Fibroblast of upper back skin (primary cell): ENCODE data around the gene FAM3A.

Experiments
- DNase-seq: peaks from one replicate; pipeline ENCODE4 v3.0.0-alpha.2; 2013

FAM3A gene

GRCh38 chrX:154477891-154478477, 38.0 kb downstream of the FAM3A start:
- no peak for DNase-seq

DNA sequence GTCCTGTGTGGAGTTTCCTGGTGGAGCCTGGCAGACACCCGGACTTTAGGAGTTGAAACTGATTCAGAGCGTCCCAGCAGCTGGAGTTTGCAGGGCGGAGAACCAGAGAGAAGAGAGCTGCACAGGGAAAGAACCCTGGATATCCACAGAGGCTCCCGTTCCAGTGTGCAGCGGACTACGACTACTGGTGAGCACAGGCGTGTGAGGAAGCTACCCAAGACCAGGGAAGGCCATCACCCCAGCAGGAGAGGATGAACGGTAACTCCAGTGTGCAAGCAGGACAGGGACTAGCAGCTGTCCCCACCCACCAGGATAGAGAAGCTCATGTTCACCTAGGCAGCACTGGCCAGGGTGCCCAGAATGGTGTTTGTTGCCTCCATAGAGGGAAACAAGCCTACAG, 39.2 kb downstream of the FAM3A start:
- no peak for DNase-seq

DNA sequence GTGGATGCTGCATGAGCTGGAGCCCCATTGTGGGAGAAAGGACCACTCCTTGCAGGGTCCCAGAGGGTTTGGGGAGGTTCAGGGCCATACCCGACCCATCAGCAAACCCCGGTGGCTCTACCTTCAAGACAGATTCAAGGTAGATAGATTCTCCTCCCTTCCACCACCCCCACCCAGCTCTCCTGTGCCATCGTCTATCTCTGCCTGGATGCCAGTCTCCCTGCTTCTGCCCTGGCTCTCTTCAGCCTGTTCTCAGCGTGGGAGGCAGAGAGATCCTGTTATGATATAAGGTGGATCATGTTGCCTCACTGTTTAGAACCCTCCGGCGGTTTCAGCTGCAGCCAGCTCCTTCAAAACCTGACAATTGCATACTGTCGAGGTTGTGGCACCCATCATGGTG, 42.3 kb downstream of the FAM3A start:
- no peak for DNase-seq

- DNase-seq = no peak
Measured at GRCh38 chrX:154472685-154473632, 43.1 kb downstream of the FAM3A start.

DNA sequence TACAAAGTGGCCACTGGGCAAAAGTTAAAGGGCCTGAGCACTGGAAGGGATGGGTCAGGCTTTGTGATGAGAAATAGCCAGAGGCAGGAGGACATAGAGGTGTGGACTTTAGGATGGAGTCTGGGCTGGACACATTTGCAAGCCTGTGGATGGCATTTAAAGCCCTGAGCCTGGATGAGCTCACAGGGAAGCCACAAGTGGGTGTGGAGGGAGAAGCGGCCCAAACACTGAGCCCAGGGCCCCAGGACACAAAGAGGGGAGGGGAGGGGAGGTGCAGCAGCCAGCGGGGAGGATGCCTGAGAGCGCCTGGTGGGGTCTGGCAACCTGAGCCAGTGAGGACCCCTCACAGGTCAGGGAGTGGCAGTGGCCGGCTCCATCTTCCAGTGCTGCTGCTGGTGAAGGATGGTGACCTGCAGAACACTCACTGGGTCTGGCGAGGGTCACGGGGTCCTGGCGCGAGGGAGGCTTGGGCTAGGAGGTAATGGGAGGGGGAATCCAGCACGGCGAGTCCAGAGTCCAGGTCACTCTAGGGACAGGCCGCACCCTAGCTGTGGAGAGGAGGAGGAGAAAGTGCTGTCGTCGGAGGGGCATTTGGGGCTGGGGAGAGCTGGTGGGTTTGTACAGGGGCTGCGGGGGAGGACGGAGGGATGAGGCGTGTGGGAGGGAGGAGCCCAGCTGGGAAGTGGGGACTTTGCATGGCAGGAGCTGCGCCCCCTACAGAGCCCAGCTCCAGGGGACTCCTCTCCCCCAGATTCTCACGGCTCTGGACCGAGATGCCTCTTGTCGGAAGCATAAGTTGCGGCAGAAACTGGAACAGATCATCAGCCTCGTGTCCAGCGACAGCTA, 44.0 kb downstream of the FAM3A start:
- no peak for DNase-seq

DNA sequence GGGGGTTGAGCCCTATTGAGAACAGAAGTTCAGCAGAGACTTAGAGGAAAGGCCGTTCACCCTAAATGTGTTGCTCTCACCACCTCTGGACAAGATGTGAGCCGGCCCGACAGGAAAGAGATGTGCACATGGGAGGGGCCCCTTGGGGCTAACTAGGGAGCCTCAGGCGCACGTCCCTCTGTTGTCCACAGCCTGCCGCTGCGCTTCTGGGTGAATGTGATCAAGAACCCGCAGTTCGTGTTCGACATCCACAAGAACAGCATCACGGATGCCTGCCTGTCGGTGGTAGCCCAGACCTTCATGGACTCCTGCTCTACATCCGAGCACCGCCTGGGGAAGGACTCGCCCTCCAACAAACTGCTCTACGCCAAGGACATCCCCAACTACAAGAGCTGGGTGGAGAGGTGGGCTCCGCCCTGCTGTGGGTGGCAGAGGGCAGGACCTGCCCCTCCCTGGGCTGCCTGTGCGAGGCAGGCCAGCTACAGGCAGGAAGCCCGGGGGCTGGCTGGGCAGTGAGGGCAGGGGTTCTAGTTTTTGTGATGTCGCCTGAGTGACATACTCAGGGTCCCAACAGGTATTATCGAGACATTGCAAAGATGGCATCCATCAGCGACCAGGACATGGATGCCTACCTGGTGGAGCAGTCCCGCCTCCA, 45.0 kb downstream of the FAM3A start:
- no peak for DNase-seq

DNA sequence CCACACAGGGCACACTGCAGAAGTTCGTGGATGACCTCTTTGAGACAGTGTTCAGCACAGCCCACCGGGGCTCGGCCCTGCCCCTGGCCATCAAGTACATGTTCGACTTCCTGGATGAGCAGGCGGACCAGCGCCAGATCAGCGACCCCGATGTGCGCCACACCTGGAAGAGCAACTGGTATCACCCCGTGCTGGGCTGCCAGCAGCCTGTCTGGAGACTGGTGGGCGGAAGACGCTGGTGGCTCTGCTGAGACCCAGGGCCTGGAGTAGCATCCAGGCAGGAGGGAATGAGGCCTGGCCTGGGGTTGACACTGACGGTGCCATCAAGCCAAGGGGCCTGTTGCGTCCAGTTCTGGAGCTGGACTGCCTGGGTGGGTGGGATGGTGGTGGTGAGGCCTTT, 45.6 kb downstream of the FAM3A start:
- no peak for DNase-seq

DNA sequence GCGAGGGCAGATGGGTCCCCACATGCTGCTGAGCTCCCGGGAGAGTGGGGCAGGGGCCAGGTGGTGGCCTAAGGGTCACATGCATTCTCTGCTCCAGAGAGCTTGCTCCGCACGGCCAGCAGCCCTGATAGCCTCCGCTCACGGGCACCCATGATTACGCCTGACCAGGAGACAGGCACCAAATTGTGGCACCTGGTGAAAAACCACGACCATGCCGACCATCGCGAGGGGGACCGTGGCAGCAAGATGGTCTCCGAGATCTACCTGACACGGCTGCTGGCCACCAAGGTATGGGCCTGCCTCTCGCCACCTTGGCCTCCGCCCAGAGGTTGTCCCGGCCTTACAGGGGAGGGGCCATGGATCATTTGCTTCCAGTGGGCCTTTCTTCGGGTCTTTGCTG, 46.2 kb downstream of the FAM3A start:
- DNase-seq = no peak

DNA sequence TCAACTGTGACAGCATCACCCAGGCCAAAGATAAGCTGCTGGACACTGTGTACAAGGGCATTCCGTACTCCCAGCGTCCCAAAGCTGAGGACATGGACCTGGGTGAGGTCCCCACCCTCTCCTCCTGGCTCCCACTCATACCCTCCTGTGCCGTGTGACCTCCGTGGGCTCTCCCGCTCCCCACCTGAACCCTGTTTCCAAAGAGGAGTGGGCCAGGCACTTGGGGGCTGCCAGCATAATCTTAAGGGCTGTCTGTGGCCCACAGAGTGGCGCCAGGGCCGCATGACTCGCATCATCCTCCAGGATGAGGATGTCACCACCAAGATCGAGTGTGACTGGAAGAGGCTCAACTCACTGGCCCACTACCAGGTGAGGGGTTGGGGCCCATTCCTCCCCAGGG, 46.9 kb downstream of the FAM3A start:
- DNase-seq = no peak

GRCh38 chrX:154468217-154468616, 47.8 kb downstream of the FAM3A start:
- DNase-seq = no peak

- DNase-seq = no peak
Measured at GRCh38 chrX:154467556-154467955, 48.5 kb downstream of the FAM3A start.

DNA sequence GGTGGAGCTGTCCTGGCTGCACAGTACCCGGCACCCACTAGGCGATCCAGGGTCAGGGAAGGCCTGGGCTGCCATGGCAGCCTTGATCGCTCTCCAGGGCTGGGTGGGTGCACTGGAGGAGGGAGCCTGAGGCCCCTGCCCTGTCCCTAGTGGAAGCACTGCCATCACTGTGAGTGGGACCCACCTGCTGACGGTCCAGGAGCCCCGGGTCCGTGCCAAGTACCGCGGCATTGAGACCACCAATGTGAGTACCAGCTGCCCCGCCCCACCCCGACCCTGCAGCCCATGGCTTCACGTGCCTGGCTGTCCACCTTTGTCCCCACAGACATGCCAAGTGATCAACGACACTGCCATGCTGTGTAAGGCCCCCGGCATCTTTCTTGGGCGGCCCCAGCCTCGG, 49.1 kb downstream of the FAM3A start:
- DNase-seq = no peak

- no peak for DNase-seq
Measured at GRCh38 chrX:154466036-154466435, 50.0 kb downstream of the FAM3A start.

DNA sequence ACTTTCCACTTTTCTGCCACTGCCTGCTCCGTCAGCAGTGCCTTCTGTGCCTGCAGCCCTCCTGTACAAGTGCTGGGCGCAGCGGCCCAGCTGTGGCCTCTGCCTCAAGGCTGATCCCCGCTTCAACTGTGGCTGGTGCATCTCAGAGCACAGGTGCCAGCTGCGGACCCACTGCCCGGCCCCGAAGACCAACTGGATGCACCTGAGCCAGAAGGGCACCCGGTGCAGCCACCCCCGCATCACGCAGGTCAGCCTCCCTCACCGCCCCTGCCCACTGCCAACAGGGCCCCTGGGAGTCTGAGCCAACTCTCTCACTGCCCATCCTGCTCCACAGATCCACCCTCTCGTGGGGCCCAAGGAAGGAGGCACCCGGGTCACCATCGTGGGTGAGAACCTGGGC, 50.4 kb downstream of the FAM3A start:
- no peak for DNase-seq

DNA sequence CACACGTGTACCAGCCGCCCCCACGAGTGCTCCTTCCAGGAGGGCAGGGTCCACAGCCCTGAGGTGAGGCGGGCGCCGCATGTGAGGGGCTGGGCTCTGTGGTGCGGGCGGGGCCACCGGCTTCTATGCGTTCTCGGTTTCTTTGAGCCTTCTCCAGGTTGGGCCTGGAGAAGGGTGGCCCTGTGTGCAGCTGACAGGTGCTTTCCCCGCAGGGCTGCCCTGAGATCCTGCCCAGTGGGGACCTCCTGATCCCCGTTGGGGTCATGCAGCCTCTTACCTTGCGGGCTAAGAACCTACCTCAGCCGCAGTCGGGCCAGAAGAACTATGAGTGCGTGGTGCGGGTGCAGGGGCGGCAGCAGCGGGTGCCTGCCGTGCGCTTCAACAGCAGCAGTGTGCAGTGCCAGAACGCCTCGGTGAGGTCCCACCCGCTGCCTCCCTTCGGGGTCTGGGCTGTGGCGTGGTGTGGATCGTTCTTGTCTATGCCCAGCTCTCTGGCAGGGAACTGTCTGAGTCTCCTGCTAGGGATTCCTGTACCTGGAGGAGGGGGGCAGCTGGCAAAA, 51.1 kb downstream of the FAM3A start:
- no peak for DNase-seq

- no peak for DNase-seq
Measured at GRCh38 chrX:154463611-154464220, 52.3 kb downstream of the FAM3A start.

GRCh38 chrX:154462396-154462795, 53.6 kb downstream of the FAM3A start:
- no peak for DNase-seq

GRCh38 chrX:154460326-154460725, 55.7 kb downstream of the FAM3A start:
- no peak for DNase-seq

DNA sequence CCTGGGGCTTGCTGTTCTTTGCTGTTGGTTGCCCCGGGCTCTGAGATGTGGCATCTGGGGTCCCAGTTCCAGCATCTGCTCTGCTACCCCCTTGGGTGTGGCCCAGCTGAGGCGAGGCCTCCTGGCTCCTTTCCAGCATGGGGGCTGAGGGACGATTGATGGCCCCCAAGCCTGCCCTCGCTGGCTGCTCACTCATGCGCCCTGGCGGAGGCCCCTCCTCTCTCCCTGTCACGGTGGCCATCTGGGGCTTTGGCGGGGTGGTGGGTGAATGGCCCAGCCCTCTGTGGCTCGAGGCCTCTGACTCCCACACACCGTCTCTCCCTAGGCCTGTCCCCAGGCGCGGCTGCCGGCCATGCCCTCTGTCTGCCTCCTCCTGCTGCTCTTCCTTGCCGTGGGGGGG, 56.2 kb downstream of the FAM3A start:
- no peak for DNase-seq

GRCh38 chrX:154458954-154459778, 56.9 kb downstream of the FAM3A start:
- DNase-seq = no peak
